GM12891 (cell line): ENCODE measurements around the gene GADD45B.

Experiments
- POLR2A ChIP-seq: IDR thresholded peaks from 2 replicates; pipeline ENCODE4 v1.6.1; 2011; ENCODE audit warnings: low read depth, low read length, control low read depth
- POLR2AphosphoS5 ChIP-seq: IDR thresholded peaks from 2 replicates; pipeline ENCODE4 v1.6.1; 2011; ENCODE audit warnings: low read depth, low read length, control low read depth
- SPI1 ChIP-seq: IDR thresholded peaks from 2 replicates; pipeline ENCODE4 v1.6.1; 2011; ENCODE audit warnings: low read depth, low read length, control low read depth
- TAF1 ChIP-seq: IDR thresholded peaks from 2 replicates; pipeline ENCODE4 v1.6.1; 2011; ENCODE audit warnings: low read depth, low read length, control low read depth

DNA sequence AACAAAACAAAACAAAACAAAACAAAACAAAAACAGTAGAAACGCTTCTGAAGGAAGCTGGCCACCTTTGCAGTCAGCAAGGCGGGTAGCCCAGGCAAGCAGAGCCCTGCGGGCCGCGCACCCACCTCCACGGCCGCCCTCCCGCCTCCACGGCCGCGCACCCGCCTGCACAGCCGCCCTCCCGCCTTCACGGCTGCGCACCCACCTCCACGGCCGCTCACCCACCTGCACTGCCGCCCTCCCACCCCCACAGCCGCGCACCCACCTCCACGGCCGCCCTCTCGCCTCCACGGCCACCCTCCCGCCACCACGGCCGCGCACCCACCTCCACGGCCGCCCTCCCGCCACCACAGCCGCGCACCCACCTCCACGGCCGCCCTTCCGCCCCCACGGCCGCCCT lies 39.5 kb upstream of the GADD45B start:
- no peak for TF ChIP-seq POLR2AphosphoS5
- TF ChIP-seq POLR2A = no peak
- no peak for TF ChIP-seq TAF1
- TF ChIP-seq SPI1 = no peak
